ENCODE measurements around the gene ODF2L.

DNA sequence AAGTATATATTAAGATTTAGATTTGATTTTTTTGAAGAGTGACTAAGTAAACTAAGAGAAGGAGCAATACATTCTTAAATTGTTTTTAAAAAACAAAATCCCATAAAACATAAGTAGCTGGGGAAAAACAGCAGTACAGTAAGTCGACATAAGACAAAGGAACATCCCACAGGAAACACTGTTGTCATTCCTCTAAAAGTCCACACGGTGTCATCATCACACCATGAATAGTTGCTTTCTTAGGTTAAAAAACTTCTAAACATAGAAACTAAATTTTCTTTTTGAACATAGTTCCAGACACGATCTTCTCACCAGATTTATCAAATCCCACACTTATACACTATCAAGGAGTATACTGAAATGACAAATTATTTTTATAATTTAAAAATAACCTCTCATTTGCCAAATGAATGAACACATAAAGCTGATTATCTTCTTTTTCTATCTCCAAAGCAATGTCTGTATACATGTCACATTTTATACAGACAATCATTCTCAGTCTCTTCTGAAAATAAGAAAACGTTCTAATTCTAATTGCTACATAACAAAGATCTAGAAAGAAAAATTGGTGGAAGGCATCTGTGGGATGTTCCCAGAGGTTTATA lies 15.8 kb downstream of the ODF2L start:
- TF ChIP-seq CREB5 (CRISPR knock-in tag; IDR thresholded peaks at IDR 0.05; ENCODE audit: low read depth) (no peak), TSHZ2 (CRISPR knock-in tag; IDR thresholded peaks at IDR 0.05) (no peak), ISL1 (CRISPR knock-in tag; IDR thresholded peaks at IDR 0.05) (no peak), ZFP3 (CRISPR knock-in tag; IDR thresholded peaks at IDR 0.05) (no peak), ZFP30 (CRISPR knock-in tag; IDR thresholded peaks at IDR 0.05) (no peak), ZNF565 (CRISPR knock-in tag; conservative IDR thresholded peaks at IDR 0.05; ENCODE audit: low read depth) (no peak), BACH2 (CRISPR knock-in tag; IDR thresholded peaks at IDR 0.05; ENCODE audit: borderline replicate concordance) (no peak), SNAI2 (CRISPR knock-in tag; IDR thresholded peaks at IDR 0.05) (no peak), ESRRG (CRISPR knock-in tag; IDR thresholded peaks at IDR 0.05) (no peak), TOX (CRISPR knock-in tag; IDR thresholded peaks at IDR 0.05; ENCODE audit: borderline replicate concordance) (no peak), POU6F1 (CRISPR knock-in tag; IDR thresholded peaks at IDR 0.05; ENCODE audit: borderline replicate concordance, low read depth) (no peak), CSRNP3 (CRISPR knock-in tag; IDR thresholded peaks at IDR 0.05) (no peak), CSDC2 (CRISPR knock-in tag; IDR thresholded peaks at IDR 0.05) (no peak)
- TF ChIP-seq, protein P1, sequence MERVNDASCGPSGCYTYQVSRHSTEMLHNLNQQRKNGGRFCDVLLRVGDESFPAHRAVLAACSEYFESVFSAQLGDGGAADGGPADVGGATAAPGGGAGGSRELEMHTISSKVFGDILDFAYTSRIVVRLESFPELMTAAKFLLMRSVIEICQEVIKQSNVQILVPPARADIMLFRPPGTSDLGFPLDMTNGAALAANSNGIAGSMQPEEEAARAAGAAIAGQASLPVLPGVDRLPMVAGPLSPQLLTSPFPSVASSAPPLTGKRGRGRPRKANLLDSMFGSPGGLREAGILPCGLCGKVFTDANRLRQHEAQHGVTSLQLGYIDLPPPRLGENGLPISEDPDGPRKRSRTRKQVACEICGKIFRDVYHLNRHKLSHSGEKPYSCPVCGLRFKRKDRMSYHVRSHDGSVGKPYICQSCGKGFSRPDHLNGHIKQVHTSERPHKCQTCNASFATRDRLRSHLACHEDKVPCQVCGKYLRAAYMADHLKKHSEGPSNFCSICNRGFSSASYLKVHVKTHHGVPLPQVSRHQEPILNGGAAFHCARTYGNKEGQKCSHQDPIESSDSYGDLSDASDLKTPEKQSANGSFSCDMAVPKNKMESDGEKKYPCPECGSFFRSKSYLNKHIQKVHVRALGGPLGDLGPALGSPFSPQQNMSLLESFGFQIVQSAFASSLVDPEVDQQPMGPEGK (CRISPR knock-in tag; IDR thresholded peaks at IDR 0.05; ENCODE audit: borderline replicate concordance): no peak

Data from SK-N-SH treated with all-trans-retinoic acid at 6 μM for 48 hours (cell line).